Left kidney (tissue), 8 donors: Measurements from ENCODE around the gene RNFT1. TPM values are rescaled to one million over a fixed set of nuclear protein-coding genes. Genes with fewer than 3 reads are reported as not detected.
"Not testable (repeated sequence)": the region's sequence is repeated elsewhere in the genome, so short reads cannot be mapped to it uniquely, and the experiment has no call there.

Experiments
- DNase-seq: peaks from one replicate; pipeline ENCODE4 v3.0.0-alpha.2; 2013
- long read RNA-seq, 8 donors: transcript quantifications; one replicate each; lab custom pipeline, GENCODE V29; 2026
- polyA plus RNA-seq: library from polyadenylated mRNA; unstranded; fragments of 120-200 nt; gene quantifications from one replicate; pipeline ENCODE4 v1.2.1, GENCODE V29; 2013; ENCODE audit not compliant: insufficient read length

Gene RNFT1, protein sequence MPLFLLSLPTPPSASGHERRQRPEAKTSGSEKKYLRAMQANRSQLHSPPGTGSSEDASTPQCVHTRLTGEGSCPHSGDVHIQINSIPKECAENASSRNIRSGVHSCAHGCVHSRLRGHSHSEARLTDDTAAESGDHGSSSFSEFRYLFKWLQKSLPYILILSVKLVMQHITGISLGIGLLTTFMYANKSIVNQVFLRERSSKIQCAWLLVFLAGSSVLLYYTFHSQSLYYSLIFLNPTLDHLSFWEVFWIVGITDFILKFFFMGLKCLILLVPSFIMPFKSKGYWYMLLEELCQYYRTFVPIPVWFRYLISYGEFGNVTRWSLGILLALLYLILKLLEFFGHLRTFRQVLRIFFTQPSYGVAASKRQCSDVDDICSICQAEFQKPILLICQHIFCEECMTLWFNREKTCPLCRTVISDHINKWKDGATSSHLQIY
- 36.7 TPM for polyA plus RNA-seq
- long read RNA-seq, donor 1, transcript RNFT1-201 (9 exons, 2,101 nt): major isoform, 6 of 10 reads
- long read RNA-seq, donor 1, partial matches to known transcripts: 0 of 10 reads
- long read RNA-seq, donor 1, other reads (novel, unspliced or antisense): 0 of 10 reads
- long read RNA-seq, donor 2, partial matches to known transcripts: 10 of 20 reads
- long read RNA-seq, donor 2, other reads (novel, unspliced or antisense): 0 of 20 reads
- long read RNA-seq, donor 3, transcript RNFT1-201 (9 exons, 2,101 nt): major isoform, 5 of 11 reads
- long read RNA-seq, donor 3, partial matches to known transcripts: 0 of 11 reads
- long read RNA-seq, donor 3, other reads (novel, unspliced or antisense): 0 of 11 reads
- long read RNA-seq, donor 4, partial matches to known transcripts: 0 of 1 reads
- long read RNA-seq, donor 4, other reads (novel, unspliced or antisense): 0 of 1 reads
- long read RNA-seq, donor 5, transcript RNFT1-201 (9 exons, 2,101 nt): major isoform, 10 of 14 reads
- long read RNA-seq, donor 5, partial matches to known transcripts: 0 of 14 reads
- long read RNA-seq, donor 5, other reads (novel, unspliced or antisense): 0 of 14 reads
- long read RNA-seq, donor 6, transcript RNFT1-201 (9 exons, 2,101 nt): major isoform, 6 of 7 reads
- long read RNA-seq, donor 6, partial matches to known transcripts: 0 of 7 reads
- long read RNA-seq, donor 6, other reads (novel, unspliced or antisense): 0 of 7 reads
- long read RNA-seq, donor 7, partial matches to known transcripts: 12 of 23 reads
- long read RNA-seq, donor 7, other reads (novel, unspliced or antisense): 0 of 23 reads
- long read RNA-seq, donor 8, partial matches to known transcripts: 0 of 6 reads
- long read RNA-seq, donor 8, other reads (novel, unspliced or antisense): 0 of 6 reads

DNA sequence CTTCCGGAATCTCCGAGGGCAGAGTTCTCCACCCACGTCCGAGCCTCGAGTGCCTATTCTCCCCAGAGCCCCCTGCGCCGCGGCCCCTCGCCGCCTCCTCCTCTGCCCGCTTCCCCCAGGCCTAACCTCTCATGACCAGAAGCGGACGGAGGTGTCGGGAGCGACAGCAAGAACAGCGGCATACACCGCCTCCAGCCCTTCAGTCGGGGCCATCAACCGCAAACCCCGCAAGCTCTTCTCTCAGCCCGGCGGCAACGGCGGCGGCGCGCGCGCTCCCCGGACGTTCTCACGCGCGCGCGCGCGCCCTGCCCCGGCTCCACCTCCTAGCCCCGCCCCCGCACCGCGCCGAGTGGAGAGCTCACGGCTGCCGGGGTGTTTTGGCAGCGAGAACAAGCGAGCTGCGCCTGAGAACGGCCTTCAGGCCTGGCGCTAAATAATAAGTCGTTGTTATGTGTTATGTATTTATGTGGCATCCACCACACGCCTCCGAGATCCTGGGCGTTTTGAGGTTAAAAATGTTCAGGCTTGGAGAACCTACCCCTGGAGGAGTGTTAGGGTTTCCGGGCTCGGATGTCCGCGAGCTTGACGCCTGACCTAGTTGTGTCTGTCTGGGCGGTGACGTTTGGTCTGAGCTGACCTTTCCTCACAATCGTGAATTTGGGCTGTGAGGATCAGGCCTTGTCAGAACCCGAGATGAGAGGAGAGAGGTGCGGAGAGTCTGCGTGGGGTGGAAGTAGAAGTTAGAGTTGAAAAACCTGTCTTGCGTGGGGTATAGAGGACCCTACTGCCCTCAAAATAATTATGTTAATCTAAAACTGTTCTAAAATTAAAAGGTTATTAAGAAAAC, at the start of gene RNFT1:
RNFT1 (minus strand) TSS at position 259 of the 847 bp plus-strand sequence; CDS start at position 182, 77 bp downstream.
- DNase-seq: peak; percentile 90

DNA sequence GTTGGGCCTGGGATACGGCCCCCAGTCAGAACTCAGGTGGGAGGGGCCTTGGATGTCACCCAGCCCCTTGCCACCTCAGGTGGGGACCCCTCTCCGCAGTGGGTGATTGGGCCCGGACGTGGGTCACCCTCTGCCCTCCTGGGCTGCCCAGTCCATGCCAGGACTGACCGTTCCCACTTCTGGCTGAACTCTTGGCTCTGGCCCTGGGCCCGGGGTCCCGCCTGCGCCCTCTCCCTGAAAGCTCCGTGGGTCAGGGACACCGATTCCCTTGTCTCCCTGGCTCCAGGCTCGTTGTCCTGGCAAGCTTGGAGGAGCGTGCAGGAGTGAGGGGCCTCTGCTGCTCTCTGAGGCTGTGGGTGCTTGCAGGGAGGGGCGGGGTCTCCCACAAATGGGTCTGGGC, 44.8 kb upstream of the RNFT1 start:
- DNase-seq: not testable (repeated sequence)

DNA sequence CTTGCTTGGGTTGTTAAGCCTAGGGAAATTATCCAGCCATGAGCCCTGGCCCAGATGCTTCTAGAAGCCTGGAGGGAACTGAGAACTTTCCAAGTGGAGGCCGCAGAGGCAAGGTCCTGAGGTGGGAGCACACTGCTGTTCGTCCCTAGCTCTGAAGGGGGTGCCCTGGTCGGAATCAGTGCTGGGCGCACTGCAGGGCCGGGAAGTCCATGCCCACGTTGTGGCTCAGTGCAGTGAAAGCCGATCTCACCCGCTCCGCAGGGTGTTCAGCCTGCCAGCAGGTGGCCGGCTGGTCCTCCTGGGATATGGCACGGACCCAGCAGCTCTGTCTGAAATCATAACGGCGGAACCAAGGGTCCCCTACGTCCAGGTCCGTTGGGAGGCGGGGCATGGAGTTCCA, 43.8 kb upstream of the RNFT1 start:
- DNase-seq: not testable (repeated sequence)

DNA sequence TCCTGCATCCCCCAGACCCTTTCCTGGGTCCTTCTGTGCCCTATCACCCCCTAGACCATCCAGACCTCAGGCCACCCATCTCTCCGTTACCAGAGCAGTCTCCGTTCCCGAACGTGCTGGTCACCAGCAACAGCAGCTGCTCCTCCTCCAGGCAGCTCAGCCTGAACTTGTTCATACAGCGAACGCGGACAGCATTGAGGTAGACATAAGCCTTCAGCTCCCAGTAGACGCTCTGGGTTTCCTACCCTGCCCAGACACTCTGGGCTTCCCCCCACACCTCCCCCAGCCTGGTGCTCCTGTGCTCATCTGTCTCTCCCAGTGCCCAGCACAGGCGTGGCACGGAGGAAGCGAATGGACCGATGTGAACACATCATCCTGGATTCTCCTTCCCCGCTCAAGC, 41.6 kb upstream of the RNFT1 start:
- DNase-seq: no peak

DNA sequence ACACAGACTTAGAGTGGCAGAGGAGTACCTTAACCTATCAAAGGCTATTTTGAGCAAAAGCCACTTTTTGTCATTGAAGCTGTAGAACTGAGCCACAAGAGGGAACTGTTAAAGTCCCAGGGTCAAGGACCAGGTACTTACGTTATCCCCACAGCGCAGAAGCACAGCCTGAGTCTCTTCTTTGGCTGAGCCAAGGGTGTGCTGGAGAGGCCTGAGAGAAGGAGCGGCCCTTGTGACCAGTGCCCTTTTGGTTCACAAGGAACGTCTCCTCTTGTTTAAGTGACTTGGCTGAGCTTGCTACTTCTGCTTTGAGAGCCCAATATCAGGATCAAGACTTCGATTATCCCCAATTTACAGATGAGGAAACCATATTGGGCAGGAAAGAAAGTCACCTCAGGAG, 40.0 kb upstream of the RNFT1 start:
- not testable (repeated sequence) for DNase-seq

DNA sequence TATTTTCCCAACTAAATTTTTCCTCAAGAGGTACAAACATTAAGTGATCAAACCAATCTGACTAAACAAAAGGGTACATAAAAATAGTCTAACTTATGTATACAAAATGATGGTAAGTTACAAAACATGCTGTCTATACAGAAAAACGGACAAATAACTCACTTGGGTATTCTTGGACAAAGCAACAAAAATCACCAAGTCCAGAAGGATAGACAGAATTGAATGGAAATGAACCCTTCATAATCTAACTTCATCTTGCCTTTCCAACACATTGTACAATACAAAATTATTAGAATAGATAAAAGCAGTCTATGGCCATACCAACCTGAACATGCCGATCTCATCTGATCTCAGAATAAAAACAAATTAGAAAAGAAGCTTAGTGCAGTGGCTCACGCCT, 37.9 kb upstream of the RNFT1 start:
- DNase-seq: not testable (repeated sequence)

DNA sequence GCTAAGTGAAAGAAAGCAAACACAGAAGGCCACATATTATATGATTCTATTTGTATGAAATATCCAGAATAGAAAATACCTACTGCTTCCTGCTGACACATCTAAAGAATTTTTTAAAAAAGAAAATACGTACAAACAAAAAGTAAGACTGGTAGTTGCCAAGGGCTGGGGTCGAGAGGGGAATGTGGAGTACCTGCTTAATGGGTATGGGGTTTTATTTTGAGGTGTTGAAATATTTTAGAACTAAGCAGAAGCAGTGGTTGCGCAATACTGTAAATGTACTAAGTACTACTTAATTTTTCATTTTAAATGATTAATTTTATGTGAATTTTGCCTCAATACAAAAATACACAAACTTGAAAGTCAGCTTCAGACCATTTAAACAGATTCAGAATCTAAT, 32.1 kb upstream of the RNFT1 start:
- not testable (repeated sequence) for DNase-seq

DNA sequence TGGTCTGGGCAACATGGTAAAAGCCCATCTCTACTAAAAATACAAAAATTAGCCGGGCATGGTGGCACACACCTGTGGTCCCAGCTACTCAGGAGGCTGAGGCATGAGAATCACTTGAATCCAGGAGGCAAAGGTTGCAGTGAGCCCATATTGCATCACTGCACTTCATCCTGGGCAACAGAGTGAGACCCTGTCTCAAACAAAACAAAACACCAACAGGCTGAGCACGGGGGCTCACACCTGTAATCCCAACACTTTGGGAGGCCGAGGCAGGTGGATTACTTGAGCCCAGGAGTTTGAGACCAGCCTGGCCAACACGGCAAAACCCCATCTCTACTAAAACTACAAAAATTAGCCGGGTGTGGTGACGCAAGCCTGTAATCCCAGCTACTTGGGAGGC, 10.6 kb upstream of the RNFT1 start:
- not testable (repeated sequence) for DNase-seq

DNA sequence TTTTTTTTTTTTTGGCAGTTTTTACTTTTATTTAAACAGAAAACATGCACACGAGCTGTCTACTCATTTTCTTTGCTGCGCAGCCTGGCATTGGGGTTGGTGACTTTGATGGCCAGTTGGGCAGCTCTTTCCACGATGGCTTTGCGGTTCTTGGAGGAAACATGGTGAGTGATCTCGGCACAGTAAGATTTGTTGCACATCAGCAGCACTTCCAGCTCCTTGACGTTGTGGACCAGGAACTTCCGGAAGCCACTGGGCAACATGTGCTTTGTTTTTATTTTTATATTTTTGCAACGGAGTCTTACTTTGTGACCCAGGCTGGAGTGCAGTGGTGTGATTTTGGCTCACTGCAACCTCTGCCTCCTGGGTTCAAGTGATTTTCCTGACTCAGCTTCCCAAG, 8.9 kb upstream of the RNFT1 start:
- DNase-seq: not testable (repeated sequence)

DNA sequence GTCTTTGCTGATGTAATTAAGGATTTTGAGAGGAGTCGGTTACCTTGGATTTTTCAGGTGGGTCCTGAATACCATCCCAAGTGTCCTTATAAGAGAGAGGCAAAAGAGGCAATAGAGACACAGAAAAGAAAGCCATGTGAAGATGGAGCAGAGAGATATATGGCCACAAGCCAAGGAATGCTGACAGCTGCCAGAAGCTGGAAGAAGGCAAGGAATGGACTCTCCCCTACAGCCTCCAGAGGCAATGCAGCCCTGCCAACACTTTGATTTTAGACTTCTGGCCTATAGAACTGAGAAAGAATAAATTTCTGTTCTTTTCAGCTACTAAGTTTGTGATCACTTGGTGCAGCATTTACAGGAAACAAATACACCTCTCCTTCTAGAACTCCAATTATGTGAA, 8.2 kb upstream of the RNFT1 start:
- DNase-seq: no peak

DNA sequence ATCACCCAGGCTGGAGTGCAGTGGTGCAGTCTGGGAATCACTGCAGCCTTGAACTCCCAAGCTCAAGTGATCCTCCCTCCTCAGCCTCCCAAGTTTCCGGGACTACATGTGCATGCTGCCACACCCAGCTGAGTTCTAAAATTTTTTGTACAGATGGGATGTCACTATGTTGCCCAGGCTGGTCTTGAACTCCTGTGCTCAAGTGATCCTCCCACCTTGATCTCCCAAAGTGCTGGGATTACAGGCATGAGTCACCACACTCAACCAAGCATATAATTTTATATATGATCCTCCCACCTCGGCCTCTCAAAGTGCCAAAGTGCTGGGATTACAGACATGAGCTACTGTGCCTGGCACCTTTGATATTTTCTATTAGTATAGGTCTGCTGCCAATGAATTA, 7.2 kb upstream of the RNFT1 start:
- DNase-seq: not testable (repeated sequence)

DNA sequence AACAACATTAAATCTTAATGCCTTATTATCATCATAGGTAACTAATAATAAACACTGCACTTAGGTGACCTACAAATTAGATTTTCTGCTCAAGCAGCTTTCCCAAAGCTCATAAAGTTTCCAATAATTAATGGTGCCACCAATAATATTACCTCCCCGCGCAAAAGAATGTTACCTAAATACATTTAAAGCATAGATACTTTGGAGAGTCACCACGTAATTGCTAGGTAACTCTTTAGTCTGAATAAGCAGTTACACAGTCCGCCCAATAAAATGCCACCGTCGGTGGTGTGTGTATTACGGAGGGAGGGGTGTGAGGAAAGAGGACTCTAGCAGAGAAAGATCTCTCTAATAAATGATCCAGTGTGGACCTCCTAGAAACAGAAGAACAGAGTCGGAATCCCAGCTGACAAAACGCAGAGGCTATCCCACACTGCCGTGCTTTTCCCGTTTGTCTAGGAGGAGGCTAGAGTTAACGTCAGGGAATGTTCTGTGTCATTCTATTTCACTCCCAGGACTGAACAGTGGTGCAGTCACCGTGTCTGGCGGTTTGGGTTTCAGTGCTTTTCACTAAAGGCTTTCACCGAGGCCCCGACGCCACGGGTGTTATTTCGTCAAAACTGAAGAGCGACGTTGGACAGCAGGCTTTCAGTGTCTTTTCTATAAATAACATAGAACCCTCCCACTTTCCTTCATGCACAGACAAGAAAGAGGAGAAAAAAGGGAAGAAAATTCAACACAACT, 630 bp downstream of the RNFT1 start:
- DNase-seq: peak; percentile 55

DNA sequence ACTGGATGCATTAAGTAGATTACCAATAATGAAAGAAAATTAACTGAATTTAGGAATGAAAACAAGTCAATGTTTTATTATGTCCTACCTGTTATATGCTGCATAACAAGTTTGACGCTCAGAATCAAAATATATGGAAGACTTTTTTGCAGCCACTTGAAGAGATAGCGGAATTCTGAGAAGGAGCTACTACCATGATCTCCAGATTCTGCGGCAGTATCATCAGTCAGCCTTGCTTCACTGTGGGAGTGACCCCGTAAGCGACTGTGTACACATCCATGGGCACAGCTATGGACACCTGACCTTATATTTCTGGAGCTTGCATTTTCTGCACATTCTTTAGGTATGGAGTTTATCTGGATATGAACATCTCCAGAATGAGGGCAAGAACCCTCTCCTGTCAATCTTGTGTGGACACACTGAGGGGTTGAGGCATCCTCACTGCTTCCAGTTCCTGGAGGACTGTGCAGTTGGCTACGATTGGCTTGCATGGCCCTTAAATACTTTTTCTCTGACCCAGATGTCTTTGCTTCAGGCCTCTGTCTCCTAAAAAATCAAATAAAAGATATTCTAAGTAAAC, 1.7 kb downstream of the RNFT1 start:
- no peak for DNase-seq

DNA sequence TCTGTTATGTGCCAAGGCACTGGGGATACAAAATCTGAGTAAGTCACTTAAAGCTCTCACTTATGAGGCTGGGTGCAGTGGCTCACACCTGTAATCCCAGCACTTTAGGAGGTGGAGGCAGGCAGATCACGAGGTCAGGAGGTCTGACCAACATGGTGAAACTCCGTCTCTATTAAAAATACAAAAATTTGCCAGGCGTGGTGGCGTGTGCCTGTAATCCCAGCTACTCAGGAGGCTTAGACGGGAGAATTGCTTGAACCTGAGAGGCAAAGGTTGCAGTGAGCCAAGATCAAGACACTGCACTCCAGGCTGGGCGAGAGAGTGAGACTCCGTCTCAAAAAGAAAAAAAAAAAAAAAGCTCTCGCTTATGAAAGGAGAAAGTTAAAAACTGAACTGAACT, 5.0 kb downstream of the RNFT1 start:
- DNase-seq: not testable (repeated sequence)

DNA sequence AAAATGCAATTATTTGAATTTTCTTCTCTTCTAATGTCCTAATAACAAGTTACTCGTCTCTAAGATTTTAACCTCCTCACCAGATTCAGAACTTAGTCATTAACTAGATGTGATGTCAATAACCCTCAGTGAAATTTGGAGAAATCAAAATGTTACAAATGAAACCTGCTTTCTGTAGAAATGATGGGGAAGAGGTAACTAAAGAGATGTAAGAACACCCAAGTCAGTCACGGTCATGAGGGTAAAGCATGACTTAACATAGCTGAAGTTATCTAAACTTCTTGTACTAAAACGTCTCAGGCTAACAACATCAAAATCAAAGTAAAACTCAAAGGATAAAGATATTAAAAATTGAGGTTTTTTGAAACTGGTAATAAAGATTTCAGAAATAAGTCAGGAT, 9.7 kb downstream of the RNFT1 start:
- no peak for DNase-seq

DNA sequence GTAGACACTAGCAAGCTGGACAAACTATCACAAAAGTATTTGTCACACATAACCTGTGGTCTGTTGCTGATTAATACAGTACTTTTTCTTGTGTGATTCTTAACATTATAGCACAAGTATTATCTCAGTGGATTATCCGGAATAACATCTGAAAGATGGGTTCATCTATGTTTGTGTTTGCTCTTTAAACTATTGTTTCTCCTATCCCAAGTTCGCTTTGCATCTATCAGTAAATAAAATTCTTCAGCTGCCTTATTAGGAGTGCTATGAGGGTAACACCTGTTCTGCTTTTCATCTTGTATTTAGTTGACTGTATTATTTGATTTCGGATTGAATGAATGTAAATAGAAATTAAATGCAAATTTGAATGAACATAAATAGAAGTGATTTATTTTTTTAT, 14.5 kb downstream of the RNFT1 start:
- no peak for DNase-seq

DNA sequence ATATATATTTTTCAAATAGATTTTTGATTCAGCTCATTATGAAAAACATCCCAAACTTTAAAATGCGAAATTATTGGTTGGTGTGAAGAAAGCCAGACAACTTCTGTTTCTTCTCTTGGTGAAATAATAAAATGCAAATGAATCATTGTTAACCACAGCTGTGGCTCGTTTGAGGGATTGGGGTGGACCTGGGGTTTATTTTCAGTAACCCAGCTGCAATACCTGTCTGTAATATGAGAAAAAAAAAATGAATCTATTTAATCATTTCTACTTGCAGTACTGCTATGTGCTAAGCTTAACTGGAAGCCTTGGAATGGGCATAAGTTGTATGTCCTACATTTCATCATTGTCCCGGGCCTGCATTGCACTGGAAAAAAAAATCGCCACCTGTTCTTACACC, 17.2 kb downstream of the RNFT1 start:
- DNase-seq: not testable (repeated sequence)

DNA sequence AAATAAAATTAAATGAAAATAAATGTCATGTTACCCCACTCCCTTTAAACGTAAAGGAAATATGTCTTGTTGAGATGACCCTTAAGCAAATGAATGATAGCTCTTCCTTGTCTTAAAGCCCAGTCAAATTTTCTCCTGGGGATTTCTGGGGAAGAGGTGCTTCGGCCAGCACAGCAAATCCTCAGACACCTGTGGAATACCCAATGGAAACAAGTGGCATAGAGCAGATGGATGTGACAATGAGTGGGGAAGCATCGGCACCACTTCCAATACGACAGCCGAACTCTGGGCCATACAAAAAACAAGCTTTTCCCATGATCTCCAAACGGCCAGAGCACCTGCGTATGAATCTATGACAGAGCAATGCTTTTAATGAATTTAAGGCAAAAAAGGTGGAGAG, 18.1 kb downstream of the RNFT1 start:
- DNase-seq: not testable (repeated sequence)

DNA sequence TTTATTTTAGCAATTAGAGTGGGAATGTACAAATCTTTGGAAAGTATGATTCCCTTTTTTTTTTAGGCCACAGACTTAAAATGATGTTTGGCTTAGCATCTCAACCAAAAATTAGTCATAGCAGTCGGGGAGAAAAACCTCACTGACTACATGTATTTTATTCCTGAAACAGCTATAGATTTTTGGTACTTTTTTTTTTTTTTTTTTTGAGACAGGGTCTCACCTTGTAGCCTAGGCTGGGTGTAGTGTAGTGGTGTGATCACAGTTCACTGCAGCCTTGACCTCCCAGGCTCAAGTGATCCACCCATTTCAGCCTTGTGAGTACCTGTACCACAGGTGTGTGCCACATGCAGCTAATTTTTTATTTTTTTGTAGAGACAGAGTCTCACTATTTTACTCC, 23.4 kb downstream of the RNFT1 start:
- DNase-seq: no peak

DNA sequence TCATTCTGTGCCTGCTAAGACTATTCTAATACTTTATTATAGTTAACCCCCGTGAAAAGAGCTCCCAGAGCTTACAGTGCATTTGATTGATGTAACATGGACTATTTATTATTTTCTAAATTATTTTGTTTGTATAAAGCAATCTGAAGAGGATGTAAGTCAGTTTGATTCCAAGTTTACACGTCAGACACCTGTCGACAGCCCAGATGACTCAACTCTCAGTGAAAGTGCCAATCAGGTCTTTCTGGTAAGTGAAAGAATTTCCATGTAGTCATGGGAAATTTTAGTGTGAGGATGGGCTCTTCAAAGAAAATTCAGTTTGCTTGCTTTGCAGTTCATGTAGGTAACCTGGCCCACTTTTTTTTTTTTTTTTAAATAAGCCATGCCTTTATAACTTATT, 23.8 kb downstream of the RNFT1 start:
- not testable (repeated sequence) for DNase-seq
